HG03060 (cell line): ENCODE measurements around the gene CFAP54.
A peak's percentile ranks its signal among the peaks of the same experiment; 100 is the strongest.
"Not testable (repeated sequence)": the region's sequence is repeated elsewhere in the genome, so short reads cannot be mapped to it uniquely, and the experiment has no call there.

Experiments used
- ATAC-seq: cut with Tn5 transposase; IDR thresholded peaks from one replicate; pipeline ENCODE4 v1.9.1; 2021; ENCODE audit warnings: low read depth, moderate number of reproducible peaks; ENCODE audit not compliant: unreplicated experiment

Gene CFAP54, protein sequence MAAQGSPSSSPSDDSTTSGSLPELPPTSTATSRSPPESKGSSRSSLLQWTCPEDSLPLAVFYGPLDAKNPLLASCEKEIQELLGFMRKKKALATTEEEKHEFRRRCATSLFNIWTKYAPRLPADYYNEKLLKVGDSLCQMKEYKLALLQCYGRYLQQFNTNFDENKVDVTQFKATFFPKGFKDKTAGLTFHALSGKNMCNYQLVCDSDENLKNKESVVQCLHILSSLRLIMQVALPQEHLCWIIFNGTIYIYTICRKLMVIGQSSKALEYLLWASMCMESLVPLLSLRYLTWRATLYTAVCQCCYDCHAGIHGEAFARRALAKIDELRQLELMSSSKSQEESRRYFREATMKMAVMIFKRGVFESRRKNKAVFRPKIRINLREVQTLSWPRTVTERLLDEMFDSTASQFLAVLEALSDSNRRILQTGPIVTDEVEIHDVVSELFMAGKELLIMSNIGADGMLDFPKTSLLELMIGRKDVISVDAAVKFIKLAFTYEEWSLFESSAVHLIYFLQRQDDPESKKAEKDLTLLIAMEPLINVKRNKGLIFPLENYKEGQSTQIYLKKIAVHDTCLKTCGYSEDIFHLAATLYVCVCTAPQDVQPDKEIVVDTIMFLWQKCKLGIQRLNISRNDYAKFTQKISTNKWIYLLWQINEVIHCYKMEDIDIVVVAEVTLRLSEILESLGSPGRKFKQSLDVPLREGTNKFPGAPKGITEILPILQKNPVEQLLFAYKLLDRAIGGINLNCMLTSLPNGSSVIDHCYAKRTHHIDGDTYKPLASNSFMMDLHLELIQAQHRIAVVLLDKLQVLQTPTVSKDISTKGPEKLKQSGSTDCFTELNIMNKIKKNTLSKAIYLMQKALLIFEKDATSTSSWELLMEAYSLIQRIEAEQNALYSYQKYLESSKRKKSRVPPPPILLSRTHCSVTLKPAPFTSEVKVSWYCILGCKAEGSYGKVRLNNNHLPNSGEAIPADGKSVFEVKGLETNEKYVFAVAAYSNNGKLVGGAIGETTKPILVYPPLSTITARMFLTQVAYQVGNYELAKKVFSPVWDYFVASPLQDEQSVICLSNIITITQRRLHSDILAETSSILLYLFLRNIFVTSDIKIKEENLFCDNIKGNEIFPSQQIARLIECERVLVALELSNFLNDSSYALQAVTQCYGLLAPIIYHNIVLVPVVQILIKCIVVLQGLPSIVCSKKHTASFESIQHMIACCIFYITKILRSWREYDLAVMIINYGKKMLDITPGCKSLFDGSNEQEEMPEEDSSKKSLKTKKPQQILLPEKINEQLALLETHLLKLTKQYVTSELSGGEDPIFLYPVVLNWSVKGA (N-terminal part only)

DNA sequence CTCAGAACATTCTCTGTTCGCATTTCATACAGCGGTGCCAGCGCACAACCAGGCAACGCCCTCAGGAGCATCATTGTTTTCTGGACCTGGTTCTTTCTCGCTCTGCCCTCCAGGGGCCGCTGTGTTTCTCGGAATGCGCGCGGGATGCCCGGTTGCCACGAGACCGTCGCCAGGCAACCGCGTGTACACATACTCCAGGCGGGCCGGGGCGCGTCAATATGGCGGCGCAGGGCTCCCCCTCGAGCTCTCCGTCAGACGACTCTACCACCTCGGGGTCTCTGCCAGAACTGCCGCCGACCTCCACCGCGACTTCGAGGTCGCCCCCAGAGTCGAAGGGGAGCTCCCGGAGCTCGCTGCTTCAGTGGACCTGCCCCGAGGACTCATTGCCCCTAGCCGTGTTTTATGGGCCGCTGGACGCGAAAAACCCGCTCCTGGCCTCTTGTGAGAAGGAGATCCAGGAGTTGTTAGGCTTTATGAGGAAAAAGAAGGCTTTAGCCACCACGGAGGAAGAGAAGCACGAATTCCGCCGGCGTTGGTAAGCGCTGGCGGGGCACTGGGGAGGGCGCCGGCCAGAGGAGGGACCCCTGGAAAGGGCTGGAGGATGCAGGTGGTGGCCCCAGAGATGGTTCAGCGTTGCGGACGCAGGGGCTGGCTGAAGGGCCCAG is at the start of gene CFAP54:
Gene CFAP54 (plus strand): TSS at position 186 of the 665 bp plus-strand sequence. CDS start 33 bp downstream, at position 219.
- peak; percentile 92 for ATAC-seq

DNA sequence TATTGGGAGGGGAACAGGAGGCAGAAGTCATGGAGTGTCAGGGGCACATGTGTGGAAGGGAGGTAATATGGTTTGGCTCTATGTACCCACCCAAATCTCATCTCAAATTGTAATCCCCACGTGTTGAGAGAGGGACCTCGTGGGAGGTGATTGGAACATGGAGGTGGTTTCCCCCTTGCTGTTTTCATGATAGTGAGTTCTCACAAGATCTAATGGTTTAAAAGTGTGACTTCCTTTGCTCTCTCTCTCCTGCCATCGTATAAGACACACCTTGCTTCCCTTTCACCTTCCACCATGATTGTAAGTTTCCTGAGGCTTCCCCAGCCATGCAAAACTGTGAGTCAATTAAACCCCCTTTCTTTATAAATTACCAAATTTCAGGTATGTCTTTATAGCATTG is 47.6 kb upstream of the CFAP54 start:
- no peak for ATAC-seq

DNA sequence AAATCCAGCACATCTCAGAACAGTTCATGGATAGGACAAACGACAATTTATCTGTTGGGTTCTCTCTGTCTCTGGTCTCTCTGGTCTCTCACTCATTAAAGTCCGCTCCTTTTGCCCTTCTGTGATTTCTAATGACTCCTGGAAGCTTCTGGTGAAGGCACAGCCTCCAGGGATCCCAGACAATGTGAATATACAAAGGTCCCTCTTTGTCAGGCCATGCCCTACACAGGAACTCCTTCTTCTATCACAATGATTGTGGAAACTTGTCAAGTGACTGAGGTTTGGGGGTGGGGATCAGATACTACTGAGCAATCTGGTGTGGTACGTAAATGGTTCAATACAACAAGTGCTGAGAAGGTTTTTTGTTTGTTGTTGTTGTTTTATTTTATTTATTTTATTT is 46.5 kb upstream of the CFAP54 start:
- no peak for ATAC-seq

DNA sequence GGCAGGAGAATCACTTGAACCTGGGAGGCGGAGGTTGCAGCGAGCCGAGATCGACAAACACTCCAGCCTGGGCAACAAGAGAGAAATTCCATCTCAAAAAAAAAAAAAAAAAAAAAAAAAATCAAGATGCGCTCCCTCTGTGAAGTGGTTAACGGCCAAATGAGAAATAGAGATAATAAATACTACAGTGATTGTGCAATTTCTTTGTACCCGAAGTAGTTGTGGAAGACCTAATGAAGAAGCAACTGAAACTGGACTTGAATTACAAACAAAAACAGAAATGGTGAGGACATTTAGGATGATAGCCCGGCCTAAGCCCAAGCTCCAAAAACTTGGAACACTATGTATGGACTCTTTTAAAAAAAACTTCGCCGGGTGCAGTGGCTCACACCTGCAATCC is 45.0 kb upstream of the CFAP54 start:
- no peak for ATAC-seq

DNA sequence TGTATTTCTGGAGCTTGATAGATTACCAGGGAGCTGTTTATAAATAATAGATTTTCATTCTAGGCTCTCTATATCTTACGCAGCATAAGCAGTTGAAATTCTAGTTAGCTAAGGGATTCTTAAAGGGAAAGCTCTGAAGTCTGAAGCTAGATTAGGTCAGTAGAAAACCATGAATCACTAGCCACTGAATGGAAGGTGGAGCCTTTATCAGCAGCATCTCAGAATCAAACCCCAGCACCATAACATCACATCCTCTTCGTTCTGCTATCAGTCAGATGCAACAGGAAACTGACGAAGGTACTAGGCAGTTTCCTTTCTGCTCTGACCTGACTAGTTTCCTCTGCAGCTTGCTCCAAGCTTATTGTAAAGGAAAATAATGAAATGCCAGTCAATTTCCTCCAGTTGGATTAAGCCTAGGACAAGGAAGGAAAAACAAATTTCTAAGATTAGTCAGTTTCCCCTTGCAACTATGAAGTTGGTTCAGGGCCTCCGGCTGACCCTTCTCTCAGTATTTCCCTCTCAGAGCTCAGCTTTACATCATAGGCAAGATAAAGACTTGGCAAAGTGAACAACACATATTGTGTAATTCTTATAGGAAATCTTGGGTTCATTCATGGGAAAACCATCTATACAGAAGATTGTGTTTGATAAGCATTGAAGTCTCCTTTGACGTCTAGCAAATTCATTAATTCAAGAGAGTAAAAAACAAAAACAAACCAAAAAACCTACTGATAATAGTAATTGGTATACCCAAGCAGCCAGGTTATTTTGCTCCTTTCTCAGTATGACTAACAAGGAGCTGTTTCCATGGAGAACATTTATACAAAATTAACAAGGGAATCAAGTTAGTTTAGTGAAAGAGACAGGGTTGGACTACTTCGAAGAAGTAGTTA is 43.4 kb upstream of the CFAP54 start:
- ATAC-seq: peak; percentile 80

DNA sequence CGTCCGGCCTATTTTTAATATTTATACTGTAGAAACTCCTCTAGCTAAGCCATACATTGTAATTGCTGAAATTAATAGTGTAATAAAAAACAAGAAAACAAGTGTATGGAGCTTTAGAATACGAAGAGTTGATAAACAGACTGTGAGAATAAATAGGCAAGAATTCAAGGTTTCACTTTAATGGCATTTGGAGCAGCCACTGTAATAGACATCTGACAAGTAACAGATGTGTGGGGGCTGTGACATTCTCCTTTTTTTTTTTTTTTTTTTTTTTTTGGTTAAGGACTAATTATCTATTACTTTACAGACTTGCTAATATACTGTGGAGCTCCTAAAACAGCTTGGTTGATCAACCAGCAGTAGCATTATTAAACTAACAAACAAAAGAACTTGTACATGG is 42.1 kb upstream of the CFAP54 start:
- ATAC-seq: no peak

DNA sequence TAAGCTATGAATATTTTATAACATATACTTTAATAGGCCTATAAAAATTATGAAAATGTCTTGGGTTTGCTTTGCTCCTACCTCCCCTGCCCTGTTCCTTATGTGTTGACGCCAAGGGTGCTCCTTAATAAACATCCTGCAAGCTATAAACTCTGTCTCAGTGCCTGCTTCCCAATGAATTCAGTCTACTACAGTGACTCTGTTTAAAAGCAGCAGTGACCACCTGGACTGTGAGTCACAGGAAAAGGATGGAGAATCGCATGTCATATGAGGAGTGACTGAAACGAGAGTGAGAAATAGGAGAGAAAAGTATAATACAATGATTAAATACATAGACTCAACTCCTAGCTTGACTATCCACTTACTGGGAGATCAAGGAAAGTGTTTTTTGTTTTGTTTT is 41.1 kb upstream of the CFAP54 start:
- ATAC-seq: no peak

DNA sequence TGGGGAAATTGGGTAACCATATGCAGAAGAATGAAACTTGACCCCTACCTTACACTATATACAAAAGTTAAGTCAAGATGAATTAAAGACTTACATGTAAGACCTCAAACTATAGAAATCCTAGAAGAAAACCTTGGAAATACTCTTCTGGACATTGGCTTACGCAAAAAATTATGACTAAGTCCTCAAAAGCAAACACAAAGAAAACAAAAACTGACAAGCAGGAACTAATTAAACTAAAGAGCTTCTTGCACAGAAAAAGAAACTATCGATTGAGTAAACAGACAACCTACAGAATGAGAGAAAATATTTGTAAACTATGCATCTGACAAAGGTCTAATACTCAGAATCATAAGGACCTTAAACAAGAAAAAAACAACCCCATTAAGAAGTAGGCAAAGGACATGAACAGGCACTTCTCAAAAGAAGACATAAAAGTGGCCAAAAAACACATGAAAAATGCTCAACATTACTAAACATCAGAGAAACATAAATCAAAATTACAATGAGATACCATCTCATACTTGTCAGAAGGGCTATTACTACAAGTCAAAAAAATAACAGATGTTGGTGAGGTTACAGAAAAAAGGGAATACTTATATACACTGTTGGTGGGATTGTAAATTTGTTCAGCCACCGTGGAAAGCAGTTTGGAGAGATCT is 37.0 kb upstream of the CFAP54 start:
- ATAC-seq: no peak

DNA sequence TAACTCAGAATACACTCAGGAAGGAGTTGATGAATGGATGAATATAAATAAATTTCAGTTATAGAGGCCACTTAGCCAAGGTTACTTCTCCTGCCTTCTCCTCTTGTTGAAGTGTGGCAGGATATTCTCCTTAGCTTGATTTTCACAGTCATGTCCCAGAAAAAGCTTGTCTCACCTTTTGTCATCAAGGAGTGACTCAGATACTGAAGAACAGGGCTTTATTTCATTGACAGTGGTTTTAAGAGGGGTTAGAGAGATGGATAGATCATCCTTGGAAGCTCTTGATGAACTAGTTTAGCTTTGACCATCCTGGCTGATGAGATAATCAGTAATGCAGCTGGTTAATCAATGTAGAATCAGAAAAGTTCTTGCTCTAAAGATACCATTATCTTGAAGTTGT is 35.0 kb upstream of the CFAP54 start:
- ATAC-seq: no peak

DNA sequence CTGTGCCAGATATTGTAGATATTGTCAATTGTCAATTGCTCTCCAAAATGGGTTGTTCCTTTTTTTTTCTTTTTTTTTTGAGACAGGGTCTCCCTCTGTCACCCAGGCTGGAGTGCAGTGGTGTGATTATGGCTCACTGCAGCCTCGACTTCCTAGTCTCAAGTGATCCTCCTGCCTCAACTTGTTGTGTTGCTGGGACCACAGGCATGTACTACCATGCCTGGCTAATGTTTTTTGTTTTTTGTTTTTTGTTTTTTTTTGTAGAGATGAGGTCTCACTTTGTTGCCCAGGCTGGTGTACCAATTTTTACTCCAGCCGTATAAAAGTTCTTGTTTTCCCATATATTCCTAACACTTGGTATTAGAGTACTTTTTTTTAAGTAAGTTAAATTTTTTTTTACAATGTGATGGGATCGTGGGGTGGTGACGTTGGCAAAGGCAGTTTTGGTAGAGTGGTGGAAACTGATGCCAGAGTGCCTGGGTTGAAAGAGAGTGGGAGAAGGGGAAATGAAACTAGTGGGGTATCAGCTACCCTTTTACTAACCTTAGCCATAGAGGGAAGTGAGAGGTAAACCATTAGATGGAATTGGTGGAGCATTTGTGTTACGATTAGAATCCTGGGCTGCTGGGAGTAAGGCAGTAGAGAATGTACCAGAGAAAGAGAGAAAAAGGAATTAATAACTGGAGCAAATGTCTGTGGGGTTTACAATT is 33.0 kb upstream of the CFAP54 start:
- peak; percentile 76 for ATAC-seq

DNA sequence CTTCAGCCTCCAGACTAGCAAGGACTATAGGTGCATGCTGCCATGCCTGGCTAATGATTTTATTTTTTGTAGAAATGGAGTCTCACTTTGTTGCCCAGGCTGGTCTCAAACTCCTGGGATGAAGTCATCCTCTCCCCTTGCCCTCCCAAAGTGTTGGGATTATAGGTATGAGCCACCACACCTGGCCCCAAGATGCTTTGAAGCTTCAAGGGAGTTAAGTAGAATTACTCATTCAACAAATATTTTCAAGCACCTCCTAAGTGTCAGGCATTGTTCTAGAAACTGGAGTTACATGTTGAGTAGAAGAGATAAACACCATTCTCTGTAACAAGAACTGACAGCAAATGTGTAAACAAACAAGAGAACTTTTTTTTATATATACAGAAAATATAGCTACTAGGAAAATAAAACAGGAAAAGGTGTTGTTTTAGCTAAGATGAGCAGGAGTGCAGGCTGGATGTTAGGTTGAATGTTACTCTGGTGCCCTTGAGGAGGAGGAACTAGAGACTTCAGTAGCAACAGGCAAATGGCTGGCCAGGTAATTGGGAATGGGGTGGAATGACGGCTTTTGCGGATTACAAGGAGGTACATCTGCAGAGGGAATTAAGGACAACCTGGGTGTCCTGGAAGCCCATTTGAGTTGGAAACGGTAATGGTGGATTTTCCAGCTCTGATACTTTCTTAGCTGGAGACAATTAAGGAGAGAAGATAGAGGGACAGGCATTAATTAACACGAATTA is 32.0 kb upstream of the CFAP54 start:
- ATAC-seq: peak; percentile 11

DNA sequence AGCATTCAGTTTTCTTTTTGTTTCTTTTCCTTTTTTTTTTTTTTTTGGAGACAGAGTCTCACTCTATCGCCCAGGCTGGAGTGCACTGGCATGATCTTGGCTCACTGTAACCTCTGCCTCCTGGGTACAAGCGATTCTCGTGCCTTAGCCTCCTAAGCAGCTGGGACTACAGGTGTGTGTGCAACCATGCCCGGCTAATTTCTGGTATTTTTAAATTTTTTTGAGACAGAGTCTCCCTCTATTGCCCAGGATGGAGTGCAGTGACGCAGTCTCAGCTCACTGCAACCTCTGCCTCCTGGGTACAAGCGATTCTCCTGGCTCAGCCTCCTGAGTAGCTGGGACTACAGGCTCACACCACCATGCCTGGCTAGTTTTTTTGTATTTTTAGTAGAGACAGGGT is 30.1 kb upstream of the CFAP54 start:
- not testable (repeated sequence) for ATAC-seq

DNA sequence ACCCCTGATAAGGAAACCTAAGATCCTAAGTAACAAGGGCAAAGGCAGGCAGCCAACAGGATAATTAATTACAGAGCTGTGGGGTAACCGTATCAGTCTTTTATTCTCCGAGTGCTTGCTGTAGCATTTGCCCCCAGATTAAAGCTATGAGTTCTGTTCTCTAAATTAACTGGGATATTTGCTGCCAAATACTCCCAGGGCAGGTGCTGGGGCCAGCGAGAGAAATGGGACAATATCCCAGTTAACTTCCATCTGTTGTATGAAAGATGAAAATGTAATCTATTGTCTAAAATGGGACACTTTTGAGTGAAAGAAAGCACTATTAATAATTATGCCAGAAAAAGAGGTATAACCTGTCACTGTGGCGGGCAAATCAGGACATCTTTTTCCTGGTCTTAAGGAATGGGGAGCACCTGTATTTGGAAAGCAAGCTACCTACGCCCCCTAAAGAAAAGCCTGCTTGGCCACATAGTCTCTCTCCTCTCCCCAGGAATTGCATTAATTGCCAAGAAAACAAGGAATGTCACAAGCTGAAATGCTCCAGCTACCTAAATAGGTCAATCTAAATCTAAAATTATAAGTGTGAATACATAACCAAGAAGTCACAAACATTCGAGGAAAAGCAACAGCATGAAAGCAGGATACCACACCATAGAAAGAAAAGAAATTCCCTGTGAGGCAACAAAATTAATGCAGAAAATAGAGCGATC is 26.7 kb upstream of the CFAP54 start:
- ATAC-seq: no peak

DNA sequence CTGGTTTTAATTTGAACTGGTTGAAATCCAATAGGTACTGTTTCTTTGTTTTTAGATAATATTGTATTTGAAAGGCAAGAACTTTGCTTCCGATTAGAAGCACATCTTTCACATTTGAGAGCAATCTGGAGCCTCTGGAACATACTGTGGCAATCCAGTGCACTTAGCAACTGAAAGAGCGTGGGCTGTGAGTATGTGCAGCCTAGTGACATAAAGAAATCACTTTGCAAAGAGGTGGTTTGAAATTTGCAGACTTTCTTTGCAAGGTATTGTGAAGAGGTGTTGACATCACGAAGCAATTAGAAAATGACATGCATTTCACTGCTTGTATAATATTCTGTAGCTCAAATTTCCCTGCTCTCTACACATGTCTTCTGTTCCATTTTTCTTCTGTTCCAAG is 23.5 kb upstream of the CFAP54 start:
- ATAC-seq: no peak

DNA sequence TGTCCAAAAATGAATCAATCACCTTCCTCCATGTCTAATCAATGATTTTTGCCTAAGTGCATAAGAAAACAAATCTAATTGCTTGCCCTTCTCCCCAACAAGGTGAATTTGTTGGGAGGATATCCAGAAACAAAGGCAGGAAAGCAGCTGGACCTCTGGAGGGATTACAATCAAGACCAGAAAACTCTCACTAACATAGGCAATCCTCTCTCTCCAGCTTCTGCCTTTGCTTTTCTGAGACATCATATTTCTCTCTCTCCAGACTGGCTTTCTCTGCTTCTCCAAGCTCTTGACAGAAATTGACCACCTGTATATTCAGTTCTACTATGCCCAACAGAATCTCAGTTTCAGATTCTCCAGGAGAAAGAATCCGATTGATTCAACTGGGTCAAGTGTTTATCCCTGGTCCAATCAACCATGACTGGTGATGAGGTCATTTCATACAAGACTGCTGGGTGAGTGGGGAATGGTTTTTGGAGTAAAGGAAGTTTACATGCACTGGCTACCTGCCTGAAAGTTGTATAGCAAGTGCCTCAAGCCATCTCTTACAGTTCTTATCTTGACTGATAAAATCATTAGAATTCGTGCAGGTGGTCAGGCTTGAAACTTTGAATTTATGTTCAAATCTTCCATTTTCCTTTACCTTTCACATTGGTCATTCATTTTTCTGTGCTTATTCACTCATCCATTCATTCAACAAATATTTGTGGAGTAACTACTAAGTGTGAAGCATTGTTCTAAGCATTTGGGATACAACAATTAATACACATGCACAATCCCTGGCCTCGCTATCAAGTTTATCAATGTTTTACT is 22.2 kb upstream of the CFAP54 start:
- no peak for ATAC-seq
